AG08396 (cell line): Measurements from ENCODE around the gene DCST1.

Experiments used
- DNase-seq: peaks from one replicate; pipeline ENCODE4 v3.0.0; 2012; ENCODE audit warnings: low spot score, mixed read lengths

DCST1 gene

GRCh38 chr1:155091071-155092051 is 57.7 kb downstream of the DCST1 start:
- DNase-seq: peak; percentile 79

- DNase-seq: no peak
Observed at GRCh38 chr1:155092131-155092530, 58.5 kb downstream of the DCST1 start.

- DNase-seq: no peak
Observed at GRCh38 chr1:155092641-155093040, 59.0 kb downstream of the DCST1 start.

- DNase-seq: no peak
Observed at GRCh38 chr1:155093911-155094621, 60.4 kb downstream of the DCST1 start.

GRCh38 chr1:155094622-155094948 is 61.0 kb downstream of the DCST1 start:
- DNase-seq: no peak

GRCh38 chr1:155099331-155099730 is 65.7 kb downstream of the DCST1 start:
- DNase-seq: no peak
